Thymus (tissue), 11 donors: ENCODE results near the gene KERA. TPM values are rescaled to one million over a fixed set of nuclear protein-coding genes. Genes with fewer than 3 reads are reported as not detected.
"Not testable (repeated sequence)": the region's sequence is repeated elsewhere in the genome, so short reads cannot be mapped to it uniquely, and the experiment has no call there.

Source experiments
- DNase-seq, 9 donors: peaks; one replicate each; pipeline ENCODE4 v3.0.0-alpha.2; 2013; ENCODE audit warnings: low spot score in 9 of 9, low read depth in 6 of 9, missing footprints in 1 of 9
- H3K27ac ChIP-seq, 2 donors: one replicate each; pipeline ENCODE4 v1.5.1; 2013; ENCODE audit warnings: control low read depth in 1 of 2, low read depth in 1 of 2, low read length in 1 of 2, mild to moderate bottlenecking in 1 of 2, moderate library complexity in 1 of 2
- H3K27me3 ChIP-seq, 2 donors: one replicate each; pipeline ENCODE4 v1.5.1; 2013; ENCODE audit warnings: low read length in 1 of 2; ENCODE audit not compliant: control insufficient read depth in 2 of 2, insufficient read depth in 1 of 2
- H3K36me3 ChIP-seq, 2 donors: one replicate each; pipeline ENCODE4 v1.5.1; 2013; ENCODE audit warnings: low read length in 1 of 2, mild to moderate bottlenecking in 1 of 2, moderate library complexity in 1 of 2; ENCODE audit not compliant: control insufficient read depth in 2 of 2, insufficient read depth in 2 of 2
- H3K4me1 ChIP-seq, 2 donors: one replicate each; pipeline ENCODE4 v1.5.1; 2013; ENCODE audit warnings: low read length in 2 of 2; ENCODE audit not compliant: control insufficient read depth in 2 of 2, insufficient read depth in 2 of 2
- H3K4me3 ChIP-seq, 2 donors: one replicate each; pipeline ENCODE4 v1.5.1; 2013; ENCODE audit warnings: low read length in 2 of 2, control low read depth in 1 of 2, mild to moderate bottlenecking in 1 of 2
- H3K9me3 ChIP-seq, 2 donors: one replicate each; pipeline ENCODE4 v1.5.1; 2013; ENCODE audit warnings: low read length in 1 of 2, mild to moderate bottlenecking in 1 of 2; ENCODE audit not compliant: control insufficient read depth in 2 of 2, insufficient read depth in 1 of 2
- WGBS: extraction: QIAGEN DNeasy Blood & Tissue Kit; methylation state at CpG from one replicate; pipeline ENCODE4 v1.1.7; 2013; 5-methylcytosine and 5-hydroxymethylcytosine counted together
- polyA plus RNA-seq: library from polyadenylated mRNA; stranded (reverse); fragments of 200-250 nt; gene quantifications from one replicate; pipeline ENCODE4 v1.2.3, GENCODE V29; 2013
- total RNA-seq: library from RNA; stranded (reverse); fragments of 120-200 nt; gene quantifications from one replicate; pipeline ENCODE4 v1.2.4, GENCODE V29; 2013
- donor health status: healthy.

The KERA gene
- total and polyA plus RNA-seq, 2 donors, result 0.05 to 0.09 TPM

- no peak for DNase-seq
- Histone ChIP-seq H3K9me3 (no peaks in the 10 kb centered on the region), H3K27ac (no peak overlapping the region), H3K36me3 (no peaks in the 10 kb centered on the region), H3K4me1 (no peaks in the 10 kb centered on the region), H3K27me3 (no peaks in the 10 kb centered on the region), H3K4me3 (no peak overlapping the region)
- 83% methylated on average over 3 of the region's 3 CpGs for WGBS
These were observed 41.1 kb upstream of the KERA start for GRCh38 chr12:91098941-91099340.

DNA sequence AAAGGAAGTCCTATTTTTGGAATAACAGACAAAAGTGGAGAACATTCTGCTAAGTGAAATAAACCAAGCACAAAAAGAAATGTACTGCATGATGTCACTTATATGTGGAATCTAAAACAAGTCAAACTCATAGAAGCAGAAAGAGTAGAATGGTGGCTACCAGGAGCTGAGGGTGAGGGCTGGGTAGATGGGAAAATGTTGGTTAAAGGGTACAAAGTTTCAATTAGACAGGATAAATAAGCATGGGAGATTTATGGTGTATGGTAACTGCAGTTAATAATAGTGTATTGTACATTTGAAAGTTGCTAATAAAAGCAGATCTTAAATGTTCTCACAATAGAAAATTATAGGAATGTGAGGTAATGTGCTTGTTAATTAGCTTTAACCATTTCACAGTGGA, 40.6 kb upstream of the KERA start:
- H3K4me3 ChIP-seq, result no peak overlapping the region
- no peaks in the 10 kb centered on the region for H3K36me3 ChIP-seq
- no peak overlapping the region for H3K27ac ChIP-seq
- H3K9me3 ChIP-seq, result no peaks in the 10 kb centered on the region
- no peak for DNase-seq
- no peaks in the 10 kb centered on the region for H3K27me3 ChIP-seq
- no peaks in the 10 kb centered on the region for H3K4me1 ChIP-seq

GRCh38 chr12:91094957-91095356, 37.1 kb upstream of the KERA start:
- no peaks in the 10 kb centered on the region for H3K36me3 ChIP-seq
- H3K27me3 ChIP-seq, result no peaks in the 10 kb centered on the region
- no peak for DNase-seq
- WGBS, result 95% methylated on average over 1 of the region's 1 CpG
- H3K27ac ChIP-seq, result no peak overlapping the region
- H3K4me1 ChIP-seq, result no peaks in the 10 kb centered on the region
- no peak overlapping the region for H3K4me3 ChIP-seq
- H3K9me3 ChIP-seq, result peaks cover 0 to 5% of the 10 kb centered on the region in 2 donors

GRCh38 chr12:91094032-91094662, 36.3 kb upstream of the KERA start:
- no peak overlapping the region for H3K27ac ChIP-seq
- DNase-seq, result no peak
- no peaks in the 10 kb centered on the region for H3K36me3 ChIP-seq

GRCh38 chr12:91093341-91093740, 35.5 kb upstream of the KERA start:
- DNase-seq, result no peak
- no peaks in the 10 kb centered on the region for H3K27me3 ChIP-seq
- WGBS, result 79% methylated on average over 4 of the region's 4 CpGs
- no peaks in the 10 kb centered on the region for H3K36me3 ChIP-seq
- H3K27ac ChIP-seq, result no peak overlapping the region
- H3K4me1 ChIP-seq, result no peaks in the 10 kb centered on the region
- H3K4me3 ChIP-seq, result no peak overlapping the region
- H3K9me3 ChIP-seq, result peaks cover 0 to 5% of the 10 kb centered on the region in 2 donors

More at GRCh38 chr12:91094032-91094662, 36.3 kb upstream of the KERA start:
- no peaks in the 10 kb centered on the region for H3K4me1 ChIP-seq
- H3K9me3 ChIP-seq, result peaks cover 0 to 5% of the 10 kb centered on the region in 2 donors
- no peaks in the 10 kb centered on the region for H3K27me3 ChIP-seq
- H3K4me3 ChIP-seq, result no peak overlapping the region

DNA sequence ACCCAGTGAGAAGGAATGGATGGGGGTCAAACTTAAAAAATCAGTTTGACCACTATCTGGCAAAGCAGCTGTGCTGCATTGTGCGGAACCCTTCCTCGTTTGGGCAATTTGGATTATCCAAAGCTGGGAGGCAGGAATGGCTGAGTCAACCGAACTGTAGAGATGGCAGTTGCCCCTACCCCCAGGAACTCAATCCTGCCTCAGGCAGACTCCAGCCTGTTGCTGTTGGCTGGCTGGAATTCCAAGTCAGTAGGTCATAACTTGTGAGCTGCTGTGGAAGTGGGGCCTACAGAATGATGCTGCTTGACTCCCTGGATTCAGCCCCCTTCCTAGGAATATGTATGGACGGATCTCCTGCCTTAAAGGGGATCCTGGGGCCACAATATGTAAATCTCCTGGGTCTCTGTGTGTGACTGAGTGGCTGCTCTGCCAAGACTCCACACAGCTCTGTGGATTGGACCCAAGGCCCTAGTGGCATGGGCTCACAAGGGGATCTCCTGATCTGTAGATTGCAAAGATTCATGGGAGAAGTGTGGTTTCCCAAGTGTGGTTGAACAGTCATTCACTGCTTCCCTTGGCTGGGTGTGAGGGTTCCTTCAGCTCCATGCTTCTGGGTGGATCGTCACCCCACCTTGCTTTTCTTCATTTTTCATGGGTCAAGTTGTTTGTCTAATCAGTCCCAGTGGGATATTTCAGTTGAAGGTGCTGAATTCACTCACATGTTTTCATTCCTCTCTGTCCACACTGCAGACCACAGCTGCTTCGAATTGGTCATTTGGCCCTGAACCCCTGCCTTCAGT, 34.3 kb upstream of the KERA start:
- DNase-seq, result no peak
- H3K4me1 ChIP-seq, result no peaks in the 10 kb centered on the region
- peaks cover 0 to 5% of the 10 kb centered on the region in 2 donors for H3K9me3 ChIP-seq
- no peak overlapping the region for H3K27ac ChIP-seq
- no peaks in the 10 kb centered on the region for H3K36me3 ChIP-seq
- no peak overlapping the region for H3K4me3 ChIP-seq
- 79% methylated on average over 6 of the region's 6 CpGs for WGBS
- no peaks in the 10 kb centered on the region for H3K27me3 ChIP-seq

DNA sequence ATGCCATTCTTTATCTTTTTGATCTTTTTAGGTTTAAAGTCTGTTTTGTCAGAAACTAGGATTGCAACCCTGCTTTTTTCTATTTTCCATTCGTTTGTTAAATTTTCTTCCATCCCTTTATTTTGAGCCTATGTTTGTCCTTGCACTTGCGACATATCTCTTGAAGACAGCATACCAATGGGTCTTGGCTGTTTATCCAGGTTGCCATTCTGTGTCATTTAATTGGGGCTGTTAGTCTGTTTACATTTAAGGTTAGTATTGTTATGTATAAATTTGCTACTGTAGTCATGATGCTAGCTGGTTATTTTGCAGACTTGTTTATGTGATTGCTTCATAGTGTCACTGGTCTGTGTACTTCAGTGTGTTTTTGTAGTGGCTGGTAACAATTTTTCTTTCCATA, 32.1 kb upstream of the KERA start:
- H3K4me3 ChIP-seq, H3K27me3 ChIP-seq, H3K36me3 ChIP-seq, DNase-seq, H3K4me1 ChIP-seq, H3K9me3 ChIP-seq, H3K27ac ChIP-seq: not testable (repeated sequence)
- 99% methylated on average over 2 of the region's 2 CpGs for WGBS

DNA sequence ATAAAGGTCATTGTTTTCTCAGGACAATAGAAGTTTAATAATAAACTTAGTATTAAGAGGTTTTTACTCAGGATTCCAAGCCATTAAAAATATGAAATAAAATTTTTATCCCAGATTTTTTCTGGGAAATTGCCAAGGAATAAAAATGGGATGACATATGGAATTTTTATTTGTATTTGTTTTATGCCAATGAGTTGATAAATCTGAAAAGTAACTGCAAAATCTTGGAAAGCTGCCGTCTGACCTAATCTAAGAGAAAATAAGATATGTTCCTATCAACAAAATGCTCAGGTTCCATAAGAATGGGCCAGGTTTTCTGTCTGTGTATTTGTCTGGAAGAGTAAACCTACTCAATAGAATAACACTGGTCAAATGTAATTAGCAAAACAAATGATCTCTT, 22.2 kb upstream of the KERA start:
- no peak overlapping the region for H3K4me3 ChIP-seq
- no peak for DNase-seq
- no peaks in the 10 kb centered on the region for H3K36me3 ChIP-seq
- H3K9me3 ChIP-seq, result no peaks in the 10 kb centered on the region
- H3K27me3 ChIP-seq, result no peaks in the 10 kb centered on the region
- 97% methylated on average over 1 of the region's 1 CpG for WGBS
- H3K4me1 ChIP-seq, result no peaks in the 10 kb centered on the region
- no peak overlapping the region for H3K27ac ChIP-seq

DNA sequence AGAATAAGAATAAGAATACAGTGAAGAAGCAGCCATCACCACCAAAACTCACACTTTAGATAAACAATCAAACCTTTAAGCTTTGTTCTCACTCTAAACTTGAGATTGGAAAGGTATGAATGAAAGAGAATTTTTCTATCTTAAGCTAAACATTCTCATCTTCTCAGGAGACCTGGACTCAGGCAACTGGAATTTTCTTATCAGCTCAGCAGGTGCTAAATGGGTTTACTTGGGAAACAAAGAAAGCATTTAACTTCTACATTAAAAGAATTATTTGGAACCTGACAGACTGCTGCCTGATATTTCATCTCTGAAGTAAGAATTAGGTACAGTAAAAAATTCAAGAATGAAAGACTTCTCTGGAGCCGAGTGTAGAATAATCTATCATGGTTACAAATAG, 20.7 kb upstream of the KERA start:
- no peaks in the 10 kb centered on the region for H3K9me3 ChIP-seq
- no peaks in the 10 kb centered on the region for H3K27me3 ChIP-seq
- DNase-seq, result no peak
- no peak overlapping the region for H3K27ac ChIP-seq
- H3K4me1 ChIP-seq, result no peaks in the 10 kb centered on the region
- WGBS, result 90% methylated on average over 1 of the region's 1 CpG
- no peak overlapping the region for H3K4me3 ChIP-seq
- no peaks in the 10 kb centered on the region for H3K36me3 ChIP-seq
